Activated CD4-positive, alpha-beta T cell treated with anti-CD3 and anti-CD28 coated beads, Interleukin-2, amount 50 U/mL, for 16 hours (primary cell): ENCODE data around the gene IL23A.

ENCODE experiments used
- DNase-seq: peaks from one replicate; pipeline ENCODE4 v3.0.0-alpha.2; 2020

IL23A gene

DNA sequence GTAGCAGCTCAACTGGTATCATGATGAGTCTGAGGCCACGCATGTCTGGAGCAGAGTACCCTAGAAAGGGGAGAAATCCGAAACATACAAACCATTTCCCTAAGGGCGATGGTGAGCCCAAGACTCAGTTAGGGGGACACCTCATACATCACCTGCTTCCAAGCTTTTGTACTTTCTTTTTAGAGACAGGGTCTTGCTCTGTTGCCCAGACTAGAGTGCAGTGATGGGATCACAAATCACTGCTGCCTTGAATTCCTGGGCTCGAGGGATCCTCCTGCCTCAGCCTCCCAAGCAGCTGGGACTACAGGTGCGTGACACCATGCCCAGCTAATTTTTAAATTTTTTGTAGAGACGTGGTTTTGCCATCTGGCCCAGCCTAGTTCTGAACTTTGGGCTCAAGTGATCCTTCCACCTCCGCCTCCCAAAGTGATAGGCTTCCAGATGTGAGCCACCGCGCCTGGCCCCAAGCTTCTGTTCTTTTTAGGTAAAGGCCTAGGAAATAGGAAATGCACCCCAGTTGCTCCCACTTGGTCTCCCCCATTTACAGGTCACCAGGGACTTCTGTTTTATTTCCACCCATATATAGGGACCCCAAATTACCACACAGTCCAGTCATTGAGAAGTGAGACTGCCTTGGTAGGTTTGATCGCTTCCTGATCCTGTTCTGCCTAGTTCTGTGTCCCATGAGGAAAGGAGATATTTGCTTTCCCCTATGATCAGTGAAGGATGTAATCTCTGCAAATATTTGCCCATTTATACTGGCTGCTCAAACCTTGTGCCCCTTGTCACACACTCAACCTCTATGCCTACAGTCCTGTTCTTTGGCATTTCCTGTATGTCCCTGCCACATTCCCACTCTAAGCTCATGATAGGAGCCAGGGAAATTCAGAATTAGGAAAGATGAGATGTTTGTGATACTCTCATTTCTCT, 23.7 kb downstream of the IL23A start, which contains the start of gene APOF:
Gene APOF (minus strand): TSS at position 728 of the 930 bp plus-strand sequence. CDS start 112 bp downstream, at position 616.
- DNase-seq, result no peak

- DNase-seq, result no peak
Observed at GRCh38 chr12:56366948-56367347, 28.3 kb downstream of the IL23A start.

GRCh38 chr12:56373515-56373914, 34.8 kb downstream of the IL23A start:
- DNase-seq, result no peak

GRCh38 chr12:56374726-56375597, 36.3 kb downstream of the IL23A start:
- DNase-seq, result no peak

GRCh38 chr12:56375598-56376434, 37.1 kb downstream of the IL23A start:
- DNase-seq, result no peak

DNA sequence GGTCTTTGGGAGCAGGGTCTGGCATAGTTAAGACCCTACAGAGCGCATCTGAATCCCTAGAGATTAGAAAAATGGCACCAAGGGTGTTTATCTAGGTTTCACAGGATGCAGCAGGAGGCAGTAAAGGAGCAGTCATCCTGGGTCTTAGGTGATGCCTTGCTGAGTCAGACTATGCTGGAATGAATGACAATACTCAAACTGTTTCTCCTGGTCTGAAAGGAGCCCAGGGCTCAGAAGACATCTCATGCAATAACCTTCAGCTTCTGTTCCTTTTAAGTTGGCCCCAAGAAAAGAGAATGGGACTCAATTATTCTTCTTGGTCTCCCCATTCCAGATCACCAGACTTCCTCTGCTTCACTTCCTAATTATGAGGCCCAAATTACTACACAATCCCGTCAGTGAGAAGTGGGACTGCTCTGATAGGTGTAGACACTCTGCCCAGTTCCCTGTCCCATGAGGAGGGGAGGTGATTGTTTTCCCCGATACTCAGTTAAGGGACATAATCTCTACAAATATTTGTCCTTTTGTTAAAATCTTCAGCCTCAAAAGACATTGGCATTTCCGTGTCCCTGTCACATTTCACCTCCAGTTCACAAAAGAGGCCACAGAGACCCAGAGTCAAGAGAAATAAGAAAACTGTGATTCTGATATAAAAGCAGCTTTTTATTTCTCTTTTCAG, 38.8 kb downstream of the IL23A start:
- peak; percentile 20 for DNase-seq

DNA sequence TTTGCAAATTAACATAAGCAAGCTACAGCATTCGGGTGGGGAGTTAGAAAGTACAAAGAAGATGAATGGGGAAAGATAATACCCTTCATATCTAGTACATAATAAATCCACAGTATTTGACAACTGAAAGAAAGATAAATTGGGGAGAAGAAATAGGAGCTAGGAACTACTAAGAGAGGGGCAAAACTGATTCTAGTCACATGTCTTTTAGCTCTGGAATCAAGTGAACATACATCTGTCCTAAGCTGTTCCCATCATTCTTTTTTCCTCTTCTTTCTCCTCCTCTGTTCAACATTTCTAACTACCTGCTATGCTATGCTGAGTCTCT, 39.3 kb downstream of the IL23A start:
- no peak for DNase-seq

- DNase-seq, result no peak
Observed at GRCh38 chr12:56382611-56383010, 43.9 kb downstream of the IL23A start.

DNA sequence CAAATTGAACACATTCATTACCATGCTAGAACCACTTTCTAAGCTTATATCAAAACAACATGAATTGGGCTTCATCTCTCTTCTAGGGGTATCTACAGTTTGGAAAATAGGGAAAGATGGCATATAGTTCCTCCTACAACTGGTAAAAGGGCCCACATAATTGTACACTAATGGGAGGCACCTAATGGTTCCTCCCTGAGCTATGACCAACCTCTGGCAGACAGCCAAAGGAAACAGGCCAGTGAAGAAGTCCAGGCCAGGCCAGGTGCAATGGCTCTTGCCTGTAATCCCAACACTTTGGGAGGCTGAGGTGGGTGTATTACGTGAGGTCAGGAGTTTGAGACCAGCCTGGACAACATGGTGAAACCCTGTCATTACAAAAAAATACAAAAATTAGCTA, 47.2 kb downstream of the IL23A start:
- DNase-seq, result no peak

DNA sequence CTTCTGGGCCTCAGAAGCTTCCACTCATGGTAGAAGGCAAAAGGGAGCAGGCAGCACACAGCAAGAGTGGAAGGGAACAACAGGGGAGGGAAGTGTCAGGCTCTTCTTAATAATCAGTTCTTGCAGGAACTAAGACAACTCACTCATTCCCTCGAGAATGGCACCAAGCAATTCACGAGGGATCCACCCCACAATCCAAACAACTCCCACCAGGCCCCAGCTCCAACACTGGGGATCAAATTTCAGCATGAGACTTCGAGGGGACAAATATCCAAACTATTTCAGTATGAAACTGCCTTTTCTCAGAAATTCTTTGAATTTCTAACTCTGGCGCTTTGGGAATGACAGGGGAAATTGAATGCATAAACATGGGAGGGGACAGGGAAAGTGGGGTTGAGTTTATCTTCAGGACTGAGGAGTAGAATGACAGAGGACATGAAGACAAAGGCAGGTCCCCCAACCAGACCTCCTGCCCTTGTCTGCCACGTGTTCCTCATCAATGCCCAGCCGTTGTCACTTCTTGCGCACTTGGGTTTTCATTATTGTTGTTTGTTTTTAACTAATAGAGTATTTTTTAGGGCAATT, 48.6 kb downstream of the IL23A start:
- DNase-seq, result no peak

GRCh38 chr12:56389412-56389811, 50.7 kb downstream of the IL23A start:
- DNase-seq, result no peak
